K562 (cell line): ENCODE results near the gene PLA2G12B. TPM values are rescaled to one million over a fixed set of nuclear protein-coding genes. Genes with fewer than 3 reads are reported as not detected.

Source experiments
- ATAC-seq: fragments of 200-7000 bp; cut with Tn5 transposase; 3 replicates; pipeline ENCODE4 v1.9.1; 2020; ENCODE audit warnings: moderate library complexity
- Bru-seq: library from RNA; stranded (reverse); fragments of 400-500 nt; gene quantifications from one replicate; lab custom pipeline; 2021; lab: Mats Ljungman, UMichigan
- BruChase-seq, 2 experiments: library from RNA; stranded (reverse); fragments of 400-500 nt; gene quantifications; one replicate each; lab custom pipeline; 2021; lab: Mats Ljungman, UMichigan
- BruUV-seq: library from RNA; stranded (reverse); fragments of 400-500 nt; replicated peaks from 2 replicates; lab custom pipeline; 2021; lab: Mats Ljungman, UMichigan
- CTCF ChIA-PET: fragments of 300-600 bp; formaldehyde crosslinking; extraction: SDS; loops from one replicate; lab custom pipeline; 2021; ENCODE audit warnings: low intra/inter-chr PET ratio; lab: Yijun Ruan, JAX
- POLR2A ChIA-PET: fragments of 300-600, 350-650 bp; sonication (Branson Sonifier 250); formaldehyde crosslinking; extraction: SDS; loops from one replicate; lab custom pipeline; 2021; ENCODE audit warnings: antibody characterized with exemption, inconsistent platforms; lab: Yijun Ruan, JAX
- DNase-seq, 4 experiments: peaks; one replicate each; pipeline versions ENCODE4 v3.0.0 to v3.0.0-alpha.2; 2011 to 2018; ENCODE audit warnings: low spot score in 3 of 4, mixed read lengths in 3 of 4; ENCODE audit errors: extremely low read depth in 1 of 4
- FAIRE-seq: peaks from 2 replicates; lab custom pipeline; 2011; peaks lifted over from hg19 to GRCh38; lab: Jason Lieb, UNC
- H2AFZ ChIP-seq: 2 replicates; pipeline ENCODE4 v1.6.0; 2011; ENCODE audit warnings: low read depth, low read length, control low read depth, inconsistent platforms
- H3K27ac ChIP-seq: fragments of 200-600 bp; 3 replicates; pipeline ENCODE4 v1.8.0; 2011; ENCODE audit warnings: low read depth, mild to moderate bottlenecking, control low read depth, inconsistent platforms, low read length, moderate library complexity, mixed read lengths; ENCODE audit errors: extremely low read depth
- H3K27me3 ChIP-seq, 2 experiments: fragments of 300-600 bp in 1 of 2; 2 replicates in 1 of 2; 3 replicates in 1 of 2; pipeline versions ENCODE4 v1.6.0 to v1.8.0; 2011; ENCODE audit warnings: inconsistent platforms in 2 of 2, low read length in 2 of 2, mild to moderate bottlenecking in 1 of 2, mixed read lengths in 1 of 2, moderate library complexity in 1 of 2; ENCODE audit not compliant: control insufficient read depth in 2 of 2, insufficient read depth in 2 of 2
- H3K36me3 ChIP-seq: fragments of 300-600 bp; 3 replicates; pipeline ENCODE4 v1.8.0; 2011; ENCODE audit warnings: mild to moderate bottlenecking, low read length, inconsistent platforms; ENCODE audit not compliant: control insufficient read depth, insufficient read depth
- H3K4me1 ChIP-seq, 2 experiments: fragments of 200-600 bp in 1 of 2; replicated peaks in 1 of 2; 2 replicates in 1 of 2; 3 replicates in 1 of 2; pipeline versions ENCODE4 v1.5.1 to v1.8.0; 2011; ENCODE audit warnings: inconsistent platforms in 2 of 2, low read length in 2 of 2, mild to moderate bottlenecking in 1 of 2, mixed read lengths in 1 of 2, moderate library complexity in 1 of 2; ENCODE audit not compliant: control insufficient read depth in 2 of 2, insufficient read depth in 2 of 2
- H3K4me2 ChIP-seq: 2 replicates; pipeline ENCODE4 v1.6.1; 2011; ENCODE audit warnings: low read length, control low read depth, inconsistent platforms, mixed read lengths; ENCODE audit not compliant: insufficient read depth
- H3K4me3 ChIP-seq: fragments of 200-600 bp; sonication (generic), shearing (Covaris generic); 2 replicates; pipeline ENCODE4 v1.5.1; 2016; ENCODE audit warnings: control low read depth, inconsistent platforms
- H3K79me2 ChIP-seq: fragments of 200-600 bp; 3 replicates; pipeline ENCODE4 v1.8.0; 2011; ENCODE audit warnings: low read length, inconsistent platforms; ENCODE audit not compliant: control insufficient read depth, insufficient read depth
- H3K9ac ChIP-seq, 2 experiments: 2 replicates each; pipeline versions ENCODE4 v1.6.0 to v1.6.1; 2011; ENCODE audit warnings: low read depth in 2 of 2, low read length in 2 of 2, control low read depth in 1 of 2, inconsistent platforms in 1 of 2, mild to moderate bottlenecking in 1 of 2, mixed read lengths in 1 of 2; ENCODE audit not compliant: insufficient read depth in 1 of 2
- H3K9me1 ChIP-seq: one replicate; pipeline ENCODE4 v1.6.0; 2011; ENCODE audit warnings: inconsistent platforms, mild to moderate bottlenecking, low read length, moderate library complexity; ENCODE audit not compliant: control insufficient read depth, insufficient read depth
- H3K9me3 ChIP-seq: replicated peaks from 2 replicates; pipeline ENCODE4 v1.5.1; 2011; ENCODE audit warnings: low read depth, low read length, inconsistent platforms; ENCODE audit not compliant: control insufficient read depth, insufficient read depth
- H4K20me1 ChIP-seq: replicated peaks from 2 replicates; pipeline ENCODE4 v1.6.1; 2011; ENCODE audit warnings: low read length, inconsistent platforms, mixed read lengths; ENCODE audit not compliant: control insufficient read depth, insufficient read depth
- CTBP1 ChIP-seq: fragments of 450-650 bp; IDR thresholded peaks from 2 replicates; pipeline ENCODE4 v1.6.1; 2016; ENCODE audit warnings: borderline replicate concordance
- HDAC1 ChIP-seq, 2 experiments: fragments of 450-650 bp; IDR thresholded peaks; 2 replicates each; pipeline ENCODE4 v1.6.1; 2016 to 2017; ENCODE audit warnings: inconsistent platforms in 1 of 2, mild to moderate bottlenecking in 1 of 2, moderate library complexity in 1 of 2
- KAT8 ChIP-seq: fragments of 450-650 bp; IDR thresholded peaks from 2 replicates; pipeline ENCODE4 v1.6.1; 2016; ENCODE audit warnings: low read depth, mild to moderate bottlenecking
- NR2C1 ChIP-seq, 2 experiments: fragments of 450-650 bp; IDR thresholded peaks; 2 replicates each; pipeline ENCODE4 v1.6.1; 2017; ENCODE audit warnings: mild to moderate bottlenecking in 2 of 2, antibody characterized with exemption in 1 of 2, inconsistent platforms in 1 of 2, missing compliant biosample characterization in 1 of 2, missing genetic modification characterization in 1 of 2
- WGBS: fragments of 100-300 bp; shearing (Covaris generic); methylation state at CpG from one replicate; pipeline ENCODE4 v1.1.6; 2016; ENCODE audit warnings: low coverage, mixed read lengths; ENCODE audit not compliant: insufficient coverage; ENCODE audit errors: missing lambda C conversion rate; 5-methylcytosine and 5-hydroxymethylcytosine counted together
- in situ Hi-C: fragments of 300-500 bp; cut with MboI; formaldehyde crosslinking; loops from 4 replicates; pipeline ENCODE4 v1.15.0; 2018; ENCODE audit warnings: inconsistent platforms, mixed read lengths
- intact Hi-C: fragments of 100-400 bp; cut with micrococcal nuclease; formaldehyde crosslinking; loops from 2 replicates; pipeline ENCODE4 v1.14.2; 2022
- long read RNA-seq, 3 experiments: library from polyadenylated mRNA in 2 of 3; library from RNA in 1 of 3; unstranded in 2 of 3; stranded (forward) in 1 of 3; transcript quantifications; one replicate each; pipeline ENCODE4 v2.0.0, GENCODE V29; 2019 to 2022
- polyA minus RNA-seq, 3 experiments: library from RNA; depleted of rRNA, polyadenylated mRNA; stranded (reverse); fragments of >200 nt; gene quantifications; 2 replicates each; pipeline ENCODE4 v1.2.3, GENCODE V29; 2011
- polyA plus RNA-seq, 8 experiments: library from polyadenylated mRNA; depleted of rRNA in 4 of 8; stranded (reverse) in 5 of 8; unstranded in 3 of 8; fragments of >200 nt; fragmentation: Nextera tagmentation in 2 of 8; fragmentation: Illumina TruSeq in 1 of 8; extraction: Ambion mirVana in 2 of 8; extraction: Trizol in 1 of 8; gene quantifications; 2 replicates each; pipeline versions ENCODE4 v1.2.1 to v1.2.3, GENCODE V29; 2011 to 2014; ENCODE audit warnings: inconsistent platforms in 1 of 8, missing spikeins in 1 of 8
- total RNA-seq, 7 experiments: library from RNA; depleted of rRNA in 6 of 7; stranded (reverse); fragments of >200 nt in 6 of 7; fragmentation: Illumina TruSeq in 2 of 7; extraction: Trizol in 2 of 7; gene quantifications; 2 replicates each; pipeline versions ENCODE4 v1.2.1 to v1.2.3, GENCODE V29; 2011 to 2021; ENCODE audit warnings: low replicate concordance in 1 of 7
- TF ChIP-seq, protein P1 (sequence below): fragments of 450-650 bp; IDR thresholded peaks from 2 replicates; pipeline ENCODE4 v1.6.1; 2018; ENCODE audit not compliant: partially characterized antibody

PLA2G12B gene, protein sequence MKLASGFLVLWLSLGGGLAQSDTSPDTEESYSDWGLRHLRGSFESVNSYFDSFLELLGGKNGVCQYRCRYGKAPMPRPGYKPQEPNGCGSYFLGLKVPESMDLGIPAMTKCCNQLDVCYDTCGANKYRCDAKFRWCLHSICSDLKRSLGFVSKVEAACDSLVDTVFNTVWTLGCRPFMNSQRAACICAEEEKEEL
- total RNA-seq (2011; cell fraction: chromatin; rRNA removed; ENCODE audit: low replicate concordance): not detected in 2 replicates
- total RNA-seq (2011; cell fraction: nucleolus; rRNA removed): not detected in 2 replicates
- not detected in 2 replicates for total RNA-seq (2011; cell fraction: nucleoplasm; rRNA removed)
- total RNA-seq (2014; rRNA removed) (not detected in 2 replicates), total RNA-seq (2014; rRNA removed; fragmentation: Illumina TruSeq; extraction: Trizol) (not detected in 2 replicates), total RNA-seq (2015; rRNA removed; fragmentation: Illumina TruSeq; extraction: Trizol) (not detected in 2 replicates), total RNA-seq (2021) (not detected in 2 replicates), polyA plus RNA-seq (2011; rRNA removed) (not detected in 2 replicates), polyA plus RNA-seq (2014; fragmentation: Illumina TruSeq; extraction: Trizol) (not detected in 2 replicates), polyA plus RNA-seq (2014; fragmentation: Nextera tagmentation; extraction: Ambion mirVana) (not detected), polyA plus RNA-seq (2014; rRNA removed) (not detected in 2 replicates), polyA minus RNA-seq (2011; rRNA and poly(A)+ RNA removed) (not detected in 2 replicates), Bru-seq, nascent RNA (percentile 11 among the genes with signal in this experiment), BruChase-seq, experiment 1, labeled RNA remaining after a 2-hour chase (percentile 46 among the genes with signal in this experiment), BruChase-seq, experiment 2, labeled RNA remaining after a 6-hour chase (percentile 43 among the genes with signal in this experiment)
- polyA plus RNA-seq (2011; cell fraction: cytosol; rRNA removed): not detected in 2 replicates
- polyA plus RNA-seq (2011; cell fraction: nucleus; rRNA removed): 0.17 TPM in 1 of 2 replicates, not detected in the other
- polyA plus RNA-seq (2012): not detected in 2 replicates
- not detected in 2 replicates for polyA minus RNA-seq (2011; cell fraction: cytosol; rRNA and poly(A)+ RNA removed)
- polyA minus RNA-seq (2011; cell fraction: nucleus; rRNA and poly(A)+ RNA removed): not detected in 2 replicates
- long read RNA-seq, experiment 1: 0 reads
- long read RNA-seq, experiment 2: 0 reads
- long read RNA-seq, experiment 3: 0 reads

DNA sequence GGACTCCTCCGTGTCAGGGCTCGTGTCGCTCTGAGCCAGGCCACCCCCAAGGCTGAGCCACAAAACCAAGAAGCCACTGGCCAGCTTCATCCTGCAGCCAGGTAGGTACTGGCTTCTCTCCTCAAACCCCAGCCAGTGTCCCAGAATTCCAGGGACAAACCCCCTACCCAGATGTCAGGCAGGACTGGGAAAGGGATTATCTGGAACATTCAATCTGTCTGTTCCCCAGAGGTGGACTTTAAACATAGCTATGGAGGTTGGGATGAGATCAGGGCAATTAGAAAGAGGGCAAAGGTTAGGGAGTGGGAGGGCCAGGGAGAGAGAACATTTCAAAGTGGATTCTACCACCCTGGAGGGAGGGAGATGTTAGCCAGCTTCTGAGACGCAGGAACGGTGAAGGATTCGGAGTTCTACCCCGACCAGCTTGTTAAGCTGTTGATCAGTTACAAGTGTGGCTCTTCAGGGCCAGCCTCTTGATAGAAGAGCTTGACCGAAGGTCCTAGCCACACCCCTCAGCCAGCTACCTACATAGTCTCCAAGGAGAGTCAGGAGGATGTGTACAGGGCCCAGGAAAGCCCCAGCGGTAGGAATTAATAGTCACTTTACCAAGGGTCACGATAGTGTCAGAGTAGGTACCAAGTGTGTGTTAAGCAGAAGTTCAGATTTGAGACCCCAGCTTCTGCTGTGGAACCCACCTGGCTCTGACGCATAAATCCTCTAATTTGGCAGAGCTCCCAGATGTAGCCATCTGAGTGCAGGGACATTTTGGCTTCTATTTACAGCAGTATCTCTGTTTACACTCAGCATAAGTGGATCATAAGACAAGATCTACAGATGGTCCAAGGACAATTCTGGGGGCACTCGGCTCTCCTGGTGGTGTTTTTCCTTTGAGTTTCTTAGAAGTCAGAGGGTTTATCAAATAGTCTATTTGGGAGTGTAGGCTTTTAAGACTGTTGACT lies at the start of gene PLA2G12B:
PLA2G12B (minus strand) TSS at position 211 of the 959 bp plus-strand sequence; CDS start at position 90, 121 bp downstream.
- no peaks in the 10 kb centered on the region for H3K36me3 ChIP-seq
- H3K4me2 ChIP-seq: peak within 1 kb of the TSS; percentile 23; the same call in 1 of the 2 replicates
- POLR2A ChIA-PET: interaction anchor here (0.5 to 1.5 kb wide), 8 partner anchors 9 to 397 kb away, joined by 3 to 6 read pairs (median 4); no protein-coding TSS in a partner anchor
- CTCF ChIA-PET: interaction anchor here (0.6 kb wide), 1 partner anchor 586 kb away, joined by 3 read pairs; no protein-coding TSS in a partner anchor
- FAIRE-seq (peak; percentile 11), ATAC-seq (peak; percentile 79), DNase-seq (peak in 1 of 4 experiments; percentile 27)
- peak within 1 kb of the TSS; percentile 16 for H2AFZ ChIP-seq
- TF ChIP-seq HDAC1 (IDR thresholded peaks at IDR 0.05) (no peak), CTBP1 (peak; percentile 48; the same call in 1 of the 2 replicates), NR2C1 (IDR thresholded peaks at IDR 0.05) (peak; percentile 63), NR2C1 (tag; IDR thresholded peaks at IDR 0.05) (peak; percentile 81), KAT8 (no peak)
- TF ChIP-seq, protein P1, sequence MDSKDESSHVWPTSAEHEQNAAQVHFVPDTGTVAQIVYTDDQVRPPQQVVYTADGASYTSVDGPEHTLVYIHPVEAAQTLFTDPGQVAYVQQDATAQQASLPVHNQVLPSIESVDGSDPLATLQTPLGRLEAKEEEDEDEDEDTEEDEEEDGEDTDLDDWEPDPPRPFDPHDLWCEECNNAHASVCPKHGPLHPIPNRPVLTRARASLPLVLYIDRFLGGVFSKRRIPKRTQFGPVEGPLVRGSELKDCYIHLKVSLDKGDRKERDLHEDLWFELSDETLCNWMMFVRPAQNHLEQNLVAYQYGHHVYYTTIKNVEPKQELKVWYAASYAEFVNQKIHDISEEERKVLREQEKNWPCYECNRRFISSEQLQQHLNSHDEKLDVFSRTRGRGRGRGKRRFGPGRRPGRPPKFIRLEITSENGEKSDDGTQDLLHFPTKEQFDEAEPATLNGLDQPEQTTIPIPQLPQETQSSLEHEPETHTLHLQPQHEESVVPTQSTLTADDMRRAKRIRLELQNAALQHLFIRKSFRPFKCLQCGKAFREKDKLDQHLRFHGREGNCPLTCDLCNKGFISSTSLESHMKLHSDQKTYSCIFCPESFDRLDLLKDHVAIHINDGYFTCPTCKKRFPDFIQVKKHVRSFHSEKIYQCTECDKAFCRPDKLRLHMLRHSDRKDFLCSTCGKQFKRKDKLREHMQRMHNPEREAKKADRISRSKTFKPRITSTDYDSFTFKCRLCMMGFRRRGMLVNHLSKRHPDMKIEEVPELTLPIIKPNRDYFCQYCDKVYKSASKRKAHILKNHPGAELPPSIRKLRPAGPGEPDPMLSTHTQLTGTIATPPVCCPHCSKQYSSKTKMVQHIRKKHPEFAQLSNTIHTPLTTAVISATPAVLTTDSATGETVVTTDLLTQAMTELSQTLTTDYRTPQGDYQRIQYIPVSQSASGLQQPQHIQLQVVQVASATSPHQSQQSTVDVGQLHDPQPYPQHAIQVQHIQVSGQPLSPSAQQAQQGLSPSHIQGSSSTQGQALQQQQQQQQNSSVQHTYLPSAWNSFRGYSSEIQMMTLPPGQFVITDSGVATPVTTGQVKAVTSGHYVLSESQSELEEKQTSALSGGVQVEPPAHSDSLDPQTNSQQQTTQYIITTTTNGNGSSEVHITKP: peak; percentile 62
- H3K79me2 ChIP-seq: no peaks in the 10 kb centered on the region
- no peaks in the 10 kb centered on the region for H3K9me1 ChIP-seq
- 19% methylated on average over 12 of the region's 12 CpGs for WGBS
- H3K27ac ChIP-seq: no peak within 1 kb of the TSS
- no peaks in the 10 kb centered on the region for H4K20me1 ChIP-seq
- H3K4me3 ChIP-seq: no peak within 1 kb of the TSS
- no TSS peak for BruUV-seq
- peaks cover 0 to 5% of the 10 kb centered on the region in 2 experiments; a peak in 2 of 5 replicates for H3K27me3 ChIP-seq
- intact Hi-C loops (no loop called here), in situ Hi-C loops (no loop called here)
- peaks cover 0 to 15% of the 10 kb centered on the region in 2 experiments; a peak in 4 of 5 replicates for H3K4me1 ChIP-seq
- peak within 1 kb of the TSS in 1 of 2 experiments; percentile 56; a peak in 1 of 4 replicates for H3K9ac ChIP-seq
- H3K9me3 ChIP-seq: no peaks in the 10 kb centered on the region
